Ovary (tissue), 3 donors: ENCODE results near the gene PHETA2.

Source experiments
- EP300 ChIP-seq: sonication (generic); formaldehyde crosslinking; IDR thresholded peaks from one replicate; pipeline ENCODE4 v1.6.1; 2017; ENCODE audit warnings: antibody characterized with exemption
- POLR2A ChIP-seq: fragments of 450-650 bp; IDR thresholded peaks from one replicate; pipeline ENCODE4 v1.6.1; 2017; ENCODE audit warnings: antibody characterized with exemption, mild to moderate bottlenecking, moderate library complexity
- TF ChIP-seq, protein P1 (sequence below), 3 donors: fragments of 450-650 bp in 2 of 3; fragments of 200-600 bp in 1 of 3; IDR thresholded peaks; one replicate each; pipeline versions ENCODE4 v1.5.1 to v1.8.0; 2016 to 2022; ENCODE audit warnings: antibody characterized with exemption in 3 of 3, mild to moderate bottlenecking in 1 of 3
- donor health status: DM: no; HTN: no; CAD: no.

DNA sequence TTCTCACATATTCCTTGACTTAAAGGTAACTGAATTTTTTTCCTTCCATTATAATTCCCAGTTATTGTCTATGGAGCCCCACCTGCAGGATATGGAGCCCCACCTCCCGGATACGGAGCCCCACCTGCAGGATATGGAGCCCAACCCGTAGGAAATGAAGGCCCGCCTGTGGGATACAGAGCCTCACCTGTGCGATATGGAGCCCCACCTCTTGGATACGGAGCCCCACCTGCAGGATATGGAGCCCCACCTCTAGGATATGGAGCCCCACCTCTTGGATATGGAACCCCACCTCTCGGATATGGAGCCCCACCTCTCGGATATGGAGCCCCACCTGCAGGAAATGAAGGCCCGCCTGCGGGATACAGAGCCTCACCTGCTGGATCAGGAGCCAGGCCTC is 47.3 kb upstream of the PHETA2 start:
- TF ChIP-seq, protein P1, sequence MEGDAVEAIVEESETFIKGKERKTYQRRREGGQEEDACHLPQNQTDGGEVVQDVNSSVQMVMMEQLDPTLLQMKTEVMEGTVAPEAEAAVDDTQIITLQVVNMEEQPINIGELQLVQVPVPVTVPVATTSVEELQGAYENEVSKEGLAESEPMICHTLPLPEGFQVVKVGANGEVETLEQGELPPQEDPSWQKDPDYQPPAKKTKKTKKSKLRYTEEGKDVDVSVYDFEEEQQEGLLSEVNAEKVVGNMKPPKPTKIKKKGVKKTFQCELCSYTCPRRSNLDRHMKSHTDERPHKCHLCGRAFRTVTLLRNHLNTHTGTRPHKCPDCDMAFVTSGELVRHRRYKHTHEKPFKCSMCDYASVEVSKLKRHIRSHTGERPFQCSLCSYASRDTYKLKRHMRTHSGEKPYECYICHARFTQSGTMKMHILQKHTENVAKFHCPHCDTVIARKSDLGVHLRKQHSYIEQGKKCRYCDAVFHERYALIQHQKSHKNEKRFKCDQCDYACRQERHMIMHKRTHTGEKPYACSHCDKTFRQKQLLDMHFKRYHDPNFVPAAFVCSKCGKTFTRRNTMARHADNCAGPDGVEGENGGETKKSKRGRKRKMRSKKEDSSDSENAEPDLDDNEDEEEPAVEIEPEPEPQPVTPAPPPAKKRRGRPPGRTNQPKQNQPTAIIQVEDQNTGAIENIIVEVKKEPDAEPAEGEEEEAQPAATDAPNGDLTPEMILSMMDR (IDR thresholded peaks at IDR 0.05), result no peak
- TF ChIP-seq EP300 (no peak), POLR2A (no peak)
